Limb (tissue), 2 donors: ENCODE measurements around the gene ADH6.
"Not testable (repeated sequence)": the region's sequence is repeated elsewhere in the genome, so short reads cannot be mapped to it uniquely, and the experiment has no call there.

ENCODE experiments used
- DNase-seq, 2 donors: peaks; one replicate each; pipeline ENCODE4 v3.0.0-alpha.2; 2016; ENCODE audit errors: extremely low spot score in 2 of 2

ADH6 gene

DNA sequence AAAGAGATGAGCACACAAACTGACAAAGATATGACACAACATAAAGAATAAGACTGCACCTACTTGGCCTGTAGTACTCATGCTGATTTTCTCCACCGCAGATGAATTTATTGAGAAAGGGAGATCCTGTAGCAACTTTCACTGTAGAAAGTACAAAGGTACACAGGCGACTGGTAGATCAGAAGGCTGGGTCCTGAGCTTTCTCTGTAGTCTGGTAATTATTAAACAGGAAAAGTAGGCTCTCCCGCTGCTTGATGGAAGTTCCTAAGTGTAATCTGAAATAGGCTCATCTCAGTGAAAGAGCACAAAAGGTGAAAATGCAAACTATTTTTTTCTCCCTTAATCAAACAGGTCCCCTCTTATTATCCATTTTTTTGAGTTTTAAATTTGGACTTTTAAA lies at the start of gene ADH6:
ADH6 (minus strand) TSS at position 175 of the 400 bp plus-strand sequence; CDS start at position 81, 94 bp downstream.
- DNase-seq: no peak

DNA sequence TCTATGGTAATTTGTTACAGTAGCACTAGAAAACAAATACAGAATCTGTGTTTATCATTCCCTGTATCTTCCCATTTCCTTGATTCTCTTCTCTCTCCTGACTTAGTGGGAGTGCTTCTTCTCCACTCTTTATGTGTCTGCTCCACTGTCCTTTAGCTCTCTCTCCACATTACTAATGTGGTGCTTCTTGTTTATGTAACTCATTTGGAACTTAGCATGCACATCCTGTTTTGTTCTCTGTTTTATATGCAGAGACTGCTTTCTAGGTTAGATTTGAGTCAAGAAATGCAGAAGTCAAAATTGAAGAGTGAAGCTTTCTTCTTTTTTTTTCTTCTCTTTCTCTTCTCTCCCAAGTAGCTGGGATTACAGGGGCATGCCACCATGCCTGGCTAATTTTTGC lies 45.9 kb upstream of the ADH6 start:
- no peak for DNase-seq

DNA sequence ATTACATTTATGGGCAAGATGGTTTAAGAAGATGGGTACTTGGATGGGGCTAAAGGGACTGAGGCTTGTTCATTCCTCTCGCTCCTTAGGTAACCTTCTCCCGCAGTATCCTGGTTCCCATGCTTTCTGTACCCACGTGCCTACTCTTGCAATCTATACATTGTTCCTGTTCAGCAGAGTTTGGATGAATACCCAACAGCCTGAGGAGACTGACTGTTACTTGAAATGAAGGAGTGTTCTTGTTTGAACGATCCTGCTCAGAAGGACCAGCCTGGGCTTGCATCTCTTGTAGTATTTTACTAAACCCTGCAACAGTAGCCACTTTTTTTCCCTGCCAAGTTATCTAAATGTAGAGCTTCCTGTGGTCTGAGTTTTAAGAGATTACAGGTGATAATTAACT lies 33.7 kb upstream of the ADH6 start:
- DNase-seq: no peak

DNA sequence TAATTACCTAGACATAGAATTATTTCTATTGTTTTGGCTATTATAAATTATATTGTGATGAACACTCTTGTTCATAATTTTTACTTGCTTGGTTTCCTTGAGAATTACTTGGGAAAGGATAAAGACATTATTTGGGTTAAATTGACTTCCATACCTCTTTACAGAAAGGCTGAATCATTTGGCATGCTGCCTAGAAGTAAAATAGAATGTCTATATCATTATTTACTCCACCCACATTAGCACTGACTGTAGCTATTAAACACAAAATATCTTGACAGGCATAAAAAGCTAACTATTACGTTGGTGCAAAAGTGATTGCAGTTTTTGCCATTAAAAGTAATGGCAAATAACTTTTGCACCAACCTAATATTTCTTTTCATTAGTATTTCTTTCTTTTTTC lies 29.7 kb upstream of the ADH6 start:
- no peak for DNase-seq

DNA sequence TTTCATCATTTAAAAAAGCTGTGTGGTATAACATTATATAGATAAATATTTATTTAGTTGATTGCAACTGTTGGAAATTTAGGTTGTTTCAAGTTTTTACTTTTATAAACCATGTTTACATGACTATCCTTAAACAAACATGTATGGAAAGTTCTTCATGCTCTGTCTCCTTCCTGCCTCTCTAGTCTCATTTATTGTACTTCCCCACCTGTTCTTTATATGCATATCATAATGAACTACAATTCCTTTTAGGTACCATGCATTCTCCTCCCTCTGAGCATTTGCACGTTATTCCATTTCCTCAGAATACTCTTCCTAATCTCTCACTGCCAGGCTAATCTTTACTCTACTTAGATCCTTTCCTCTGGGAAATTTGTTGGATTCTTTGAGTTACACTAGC lies 16.9 kb upstream of the ADH6 start:
- DNase-seq: no peak

DNA sequence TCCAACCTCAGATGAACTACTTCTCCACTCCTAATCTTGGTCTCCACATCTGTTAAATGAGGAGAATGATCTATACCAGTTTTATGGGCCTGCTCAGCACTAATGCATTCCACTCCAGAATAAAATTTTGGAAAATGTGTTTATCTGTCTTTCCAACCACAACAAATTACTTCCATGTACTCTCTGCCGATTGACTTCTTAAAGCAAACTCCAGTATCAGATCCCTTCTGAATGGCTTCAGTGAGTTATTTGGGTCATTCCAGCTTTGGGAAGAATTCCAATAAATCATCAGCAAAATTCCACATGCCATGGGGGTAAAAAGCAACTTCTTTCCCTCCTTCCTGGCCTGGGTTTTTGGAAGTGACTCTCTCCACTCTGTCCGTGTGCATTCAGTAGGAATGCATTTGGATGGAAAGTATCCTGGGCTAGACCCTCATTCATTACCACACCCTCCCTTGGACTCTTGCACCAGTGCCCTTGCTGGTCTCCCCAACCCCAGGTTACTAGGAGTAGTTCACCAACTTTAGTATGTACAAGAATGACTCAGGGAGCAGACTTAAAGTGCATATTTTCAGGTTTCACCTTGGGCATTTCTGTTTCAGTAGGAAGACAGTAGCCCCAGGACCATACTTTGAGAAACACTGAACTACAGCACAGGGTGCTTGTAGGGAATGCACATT lies 15.4 kb upstream of the ADH6 start:
- no peak for DNase-seq

DNA sequence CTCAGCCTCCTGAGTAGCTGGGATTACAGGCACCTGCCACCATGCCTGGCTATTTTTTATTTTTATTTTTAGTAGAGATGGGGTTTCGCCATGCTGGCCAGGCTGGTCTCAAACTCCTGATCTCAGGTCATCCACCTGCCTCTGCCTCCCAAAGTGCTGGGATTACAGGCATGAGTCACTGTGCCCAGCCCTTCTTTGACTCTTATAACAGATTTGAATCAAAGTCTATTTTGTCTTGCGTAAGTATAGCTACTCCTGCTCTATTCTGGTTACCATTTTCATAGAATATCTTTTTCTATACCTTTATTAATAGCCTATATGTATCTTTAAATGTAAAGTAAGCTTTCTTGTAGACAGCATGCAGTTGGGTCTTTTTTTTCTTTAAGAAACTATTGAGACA lies 14.4 kb upstream of the ADH6 start:
- not testable (repeated sequence) for DNase-seq

DNA sequence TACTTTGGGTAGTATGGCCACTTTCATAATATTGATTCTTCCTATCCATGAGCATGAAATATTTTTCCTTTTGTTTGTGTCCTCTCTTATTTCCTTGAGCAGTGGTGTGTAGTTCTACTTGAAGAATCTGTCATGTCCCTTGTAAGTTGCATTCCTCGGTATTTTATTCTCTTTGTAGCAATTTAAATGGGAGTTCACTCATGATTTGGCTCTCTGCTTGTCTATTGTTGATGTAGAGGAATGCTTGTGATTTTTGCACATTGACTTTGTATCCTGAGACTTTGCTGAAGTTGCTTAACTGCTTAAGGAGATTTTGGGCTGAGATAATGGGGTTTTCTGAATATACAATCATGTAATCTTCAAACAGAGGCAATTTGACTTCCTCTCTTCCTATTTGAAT lies 9.7 kb upstream of the ADH6 start:
- not testable (repeated sequence) for DNase-seq

DNA sequence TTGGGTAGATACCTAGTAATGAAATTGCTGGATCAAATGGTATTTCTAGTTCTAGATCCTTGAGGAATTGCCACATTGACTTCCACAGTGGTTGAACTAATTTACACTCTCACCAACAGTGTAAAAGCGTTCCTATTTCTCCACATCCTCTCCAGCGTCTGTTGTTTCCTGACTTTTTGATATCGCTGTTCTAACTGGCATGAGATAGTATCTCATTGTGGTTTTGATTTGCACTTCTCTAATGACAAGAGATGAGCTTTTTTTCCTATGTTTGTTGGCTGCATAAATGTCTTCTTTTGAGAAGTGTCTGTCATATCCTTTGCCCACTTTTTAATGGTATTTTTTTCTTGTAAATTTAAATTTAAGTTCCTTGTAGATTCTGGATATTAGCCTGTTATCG lies 8.6 kb upstream of the ADH6 start:
- DNase-seq: not testable (repeated sequence)

DNA sequence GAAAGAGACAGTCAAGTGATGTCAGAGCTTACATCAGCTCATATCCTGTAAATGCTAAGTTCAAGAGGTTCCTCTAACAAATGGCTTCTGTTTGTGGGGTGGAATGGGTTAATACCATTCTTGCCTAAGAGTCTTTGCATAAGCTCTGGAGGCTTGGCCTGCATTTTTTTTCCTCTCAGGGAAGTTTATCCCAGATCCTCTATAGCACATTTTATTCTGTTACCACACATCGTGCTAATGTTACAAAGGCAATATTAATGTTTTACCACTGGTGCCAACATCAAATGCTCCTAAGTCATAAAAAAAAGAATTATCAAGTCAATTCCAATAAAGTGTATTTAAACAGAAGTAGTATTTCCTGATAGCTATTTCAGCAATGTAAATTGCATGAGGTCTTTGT lies 2.9 kb upstream of the ADH6 start:
- DNase-seq: no peak

DNA sequence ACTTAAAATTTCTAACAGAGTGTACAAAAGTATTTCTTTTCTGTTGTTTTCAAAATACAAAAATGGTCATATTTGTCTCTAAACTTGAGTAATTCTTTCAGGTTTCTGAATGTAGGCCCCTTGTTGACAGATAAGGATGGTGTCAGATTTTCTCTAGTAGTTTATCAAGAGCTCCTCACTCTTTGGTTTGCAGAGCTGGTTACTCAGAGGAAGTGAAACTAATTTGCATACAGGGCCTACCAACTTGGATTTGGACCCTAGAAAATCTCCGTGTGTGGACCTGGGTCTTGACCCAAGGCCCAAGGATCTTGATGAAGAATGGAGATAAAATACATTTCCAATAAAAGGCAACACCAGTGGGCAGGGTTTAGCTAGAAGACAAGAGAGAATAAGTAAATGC lies 433 bp upstream of the ADH6 start:
- no peak for DNase-seq

DNA sequence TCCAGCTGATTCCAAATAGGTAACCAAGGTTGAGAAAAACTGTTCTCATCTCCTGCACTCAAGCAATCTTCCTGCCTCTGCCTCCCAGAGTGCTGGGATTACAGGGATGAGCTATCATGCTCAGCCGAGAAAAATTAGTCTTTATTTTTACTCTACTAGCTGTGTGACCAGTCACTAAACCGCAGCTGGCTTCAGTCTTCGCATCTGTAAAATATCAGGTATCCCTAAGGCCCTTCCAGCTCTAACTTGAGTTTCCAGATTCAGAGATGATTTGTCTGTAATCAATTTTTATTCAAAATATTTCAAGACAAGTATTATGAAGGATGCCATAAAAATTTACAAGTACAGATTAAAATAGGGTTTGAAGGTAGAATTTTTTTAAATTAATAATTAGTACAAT lies 3.5 kb downstream of the ADH6 start:
- DNase-seq: peak in 1 of 2 donors; percentile 8

DNA sequence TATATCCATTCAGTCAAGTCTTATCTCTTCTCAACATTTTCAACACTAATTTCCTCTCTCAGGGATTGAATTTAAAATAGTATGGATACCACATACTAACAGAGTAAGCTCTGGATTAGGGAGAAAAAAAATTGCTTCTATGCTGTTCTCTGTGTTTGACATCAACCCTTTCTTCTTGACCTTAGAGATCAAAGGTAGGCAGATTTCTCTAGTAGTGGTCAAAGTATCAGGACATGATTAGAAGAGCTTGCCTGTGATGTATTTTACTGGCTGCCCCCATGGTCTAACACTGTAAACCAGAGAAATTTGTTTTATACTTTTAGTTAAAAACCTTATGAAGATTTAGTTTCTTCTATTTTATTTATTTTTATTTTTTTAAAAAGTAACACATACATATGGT lies 8.3 kb downstream of the ADH6 start:
- no peak for DNase-seq

DNA sequence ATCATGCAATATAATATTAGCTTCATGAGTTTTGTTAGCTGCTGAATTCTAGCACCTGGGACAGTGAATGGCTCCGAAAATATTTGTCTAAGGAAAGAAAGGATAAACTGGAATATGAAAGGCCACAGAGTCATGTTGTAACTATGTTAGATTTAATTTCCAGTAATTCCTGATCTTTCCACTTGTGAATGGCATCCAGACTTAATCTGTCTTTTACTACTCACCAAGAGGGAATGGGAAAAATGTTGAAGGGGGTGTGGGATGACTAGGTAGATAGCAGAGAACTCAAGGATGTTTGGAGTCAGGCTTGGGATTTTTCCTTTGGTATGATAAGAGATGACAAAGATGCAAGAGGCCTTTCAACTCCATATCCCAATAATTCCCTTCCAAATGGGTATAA lies 9.4 kb downstream of the ADH6 start:
- DNase-seq: no peak

DNA sequence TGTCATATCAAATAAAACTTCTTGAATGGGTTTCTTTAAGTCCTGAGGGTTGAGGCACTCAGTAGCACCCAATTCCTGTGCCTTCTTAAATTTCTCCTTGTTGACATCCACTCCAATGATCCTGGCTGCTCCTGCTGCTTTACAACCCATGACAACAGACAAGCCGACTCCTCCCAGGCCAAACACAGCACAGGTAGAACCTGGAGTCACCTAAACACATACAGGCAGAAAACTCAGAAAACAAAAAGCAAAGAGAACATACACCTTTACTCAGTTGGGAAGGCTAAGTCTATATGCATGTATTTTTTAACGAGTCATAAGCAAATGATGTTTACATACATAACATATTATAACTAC lies 10.3 kb downstream of the ADH6 start:
- DNase-seq: no peak

DNA sequence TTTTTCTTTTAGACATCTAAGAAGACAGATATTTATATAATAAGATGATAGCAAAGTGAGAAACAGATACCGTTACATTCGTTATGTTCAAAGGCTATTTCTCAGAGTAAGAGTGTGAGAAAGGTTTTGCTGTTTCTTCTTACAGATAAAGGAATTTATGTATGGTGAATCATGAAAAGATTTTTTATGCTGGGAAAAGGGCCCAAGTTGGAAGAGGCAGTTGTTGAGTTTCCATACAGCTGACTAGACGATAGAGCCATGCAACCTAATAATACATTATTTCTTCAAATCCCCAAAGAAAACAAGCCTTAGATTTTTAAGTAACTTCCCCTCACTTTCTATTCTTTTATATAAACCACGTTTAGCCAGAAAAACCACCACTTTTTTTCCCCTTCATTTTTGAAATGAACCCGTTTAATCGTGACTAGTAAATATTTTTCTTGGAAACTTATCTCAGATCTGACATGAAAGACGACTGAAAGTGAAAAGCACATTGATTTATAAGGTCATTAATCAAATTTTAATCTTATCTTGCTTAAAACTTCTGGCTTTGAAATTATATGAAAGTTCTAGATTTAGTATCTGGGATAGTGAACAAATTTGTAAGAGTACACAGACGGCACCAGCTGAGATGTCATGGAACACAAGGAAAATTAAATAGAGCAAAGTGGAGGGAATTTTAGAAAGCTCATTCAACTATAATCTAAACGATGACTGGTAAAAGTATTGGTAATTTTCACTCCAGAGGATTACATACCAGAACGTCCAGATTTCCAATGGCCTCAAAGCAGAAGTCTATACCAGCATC lies 10.9 kb downstream of the ADH6 start:
- no peak for DNase-seq

DNA sequence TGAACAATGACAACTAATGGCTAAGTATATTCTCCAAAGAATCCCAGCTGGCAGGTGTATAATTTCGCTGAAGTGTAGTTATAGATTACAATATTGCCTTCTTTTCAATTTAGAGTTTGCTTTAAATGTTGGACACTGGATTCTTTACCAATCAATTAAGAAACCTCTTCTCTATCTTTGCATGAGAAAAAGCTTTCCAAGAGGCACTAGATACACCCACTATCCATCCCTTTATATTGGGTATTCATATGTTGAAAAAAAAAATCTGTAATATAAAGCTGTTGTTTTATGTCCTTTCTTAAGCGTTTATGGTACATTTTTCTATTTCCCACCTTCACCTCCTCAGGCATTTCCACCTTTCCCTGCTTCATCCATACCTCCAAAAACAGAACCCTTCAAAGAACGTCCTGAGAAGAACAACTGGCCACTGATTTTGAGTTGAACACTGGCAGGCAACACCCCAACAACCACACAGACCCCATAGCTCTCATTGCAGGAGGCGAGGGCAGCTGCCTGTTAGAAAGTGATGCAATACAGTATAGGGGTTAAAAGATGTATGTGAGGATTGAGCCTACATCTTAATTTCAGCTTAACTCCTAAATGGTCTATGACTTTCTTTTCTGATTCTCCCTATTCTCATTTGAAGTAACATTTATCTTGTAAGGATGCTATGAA lies 11.8 kb downstream of the ADH6 start:
- DNase-seq: no peak

DNA sequence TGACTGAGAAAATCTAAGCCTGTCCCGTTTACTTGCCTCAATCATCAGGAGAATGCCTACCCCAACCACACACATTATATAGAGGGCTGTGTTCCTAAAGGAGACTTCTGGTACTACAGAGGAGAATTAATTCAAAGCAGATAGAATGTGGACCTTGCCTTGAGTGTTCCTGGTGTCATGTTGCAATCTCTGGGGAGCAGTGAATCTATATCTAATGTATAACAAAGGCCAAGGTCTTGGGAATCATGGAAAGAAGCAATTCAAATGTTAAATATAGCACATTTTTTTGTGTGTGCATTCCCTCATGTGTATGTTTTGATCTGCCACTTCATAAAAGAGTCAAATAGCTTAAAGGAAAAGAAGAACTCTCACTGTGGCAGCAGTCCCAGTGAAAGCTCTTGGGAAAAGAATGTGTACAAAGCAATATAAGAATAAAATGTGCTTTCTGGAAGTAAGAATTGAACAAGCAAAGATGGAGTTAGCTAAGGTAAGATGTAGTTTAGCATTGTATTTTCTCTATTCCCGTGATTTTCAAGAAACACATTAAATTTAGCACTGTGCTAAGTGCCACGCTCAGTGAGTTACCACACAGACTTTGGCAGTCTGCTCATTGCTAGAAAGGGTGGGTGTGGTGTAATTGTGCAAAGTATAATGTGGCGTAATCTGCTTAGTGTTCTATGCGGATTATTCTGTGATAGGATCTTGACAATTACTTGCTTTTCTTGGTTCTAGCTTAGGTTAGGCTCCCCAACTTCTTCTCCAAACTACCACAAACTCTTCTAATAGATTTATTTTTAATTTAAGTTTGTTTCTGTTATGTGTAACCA lies 13.7 kb downstream of the ADH6 start:
- DNase-seq: peak in 1 of 2 donors; percentile 71

DNA sequence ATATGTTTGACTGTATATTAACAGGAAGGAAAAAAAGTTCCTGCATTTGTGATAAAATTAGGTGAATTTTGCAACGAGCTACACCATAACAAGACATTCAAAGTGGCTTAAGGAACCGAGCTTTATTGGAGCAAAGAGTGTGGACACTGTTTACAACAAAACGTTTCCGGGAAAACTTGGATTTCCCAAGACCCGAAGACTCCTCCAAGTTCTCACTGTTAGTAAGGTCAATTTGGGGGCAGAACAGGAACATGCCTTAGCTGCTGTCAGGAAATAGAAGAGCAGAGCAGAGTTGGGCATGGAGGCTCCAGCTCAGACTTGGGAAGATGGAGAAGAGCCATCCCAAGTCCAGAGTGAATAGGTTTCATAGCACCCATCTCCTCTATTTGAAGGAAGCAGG lies 16.5 kb downstream of the ADH6 start:
- DNase-seq: no peak

DNA sequence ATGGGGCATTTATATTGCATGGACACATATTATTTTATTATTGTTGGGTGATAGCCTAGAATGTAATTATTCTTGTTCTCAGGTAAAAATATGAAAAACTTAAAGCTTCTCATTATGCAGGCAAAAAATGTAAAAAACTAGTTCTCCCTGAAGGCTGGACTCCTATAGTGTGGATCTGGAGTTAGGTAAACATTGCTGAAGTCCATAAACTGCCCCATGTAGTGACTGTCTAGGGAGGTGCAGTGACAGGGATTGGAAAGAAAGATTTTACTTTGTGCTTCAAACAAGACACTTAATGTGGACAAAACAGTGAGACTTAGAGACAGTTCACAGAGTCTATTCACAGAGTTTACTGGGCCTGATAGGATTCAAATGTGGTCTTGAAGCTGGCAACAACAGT lies 17.0 kb downstream of the ADH6 start:
- no peak for DNase-seq

DNA sequence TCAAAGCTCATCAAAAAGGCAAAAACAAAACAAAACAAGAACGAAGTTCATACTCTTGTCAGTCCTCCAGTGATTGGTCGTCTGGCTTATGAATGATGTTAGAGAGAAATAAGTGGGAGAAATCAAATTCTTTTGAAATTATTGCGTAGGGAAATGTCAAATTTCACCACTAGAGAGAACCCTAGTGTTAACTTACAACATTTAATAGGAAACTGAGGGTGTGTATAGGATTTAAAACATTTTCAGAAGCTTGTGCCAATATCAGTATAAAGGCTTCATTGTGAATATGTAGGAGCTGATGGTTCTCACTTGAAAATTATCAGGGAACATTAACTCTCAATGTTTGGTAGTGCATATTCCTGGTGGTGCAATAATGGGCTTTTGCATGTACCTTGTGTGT lies 17.4 kb downstream of the ADH6 start:
- DNase-seq: peak in 1 of 2 donors; percentile 55

DNA sequence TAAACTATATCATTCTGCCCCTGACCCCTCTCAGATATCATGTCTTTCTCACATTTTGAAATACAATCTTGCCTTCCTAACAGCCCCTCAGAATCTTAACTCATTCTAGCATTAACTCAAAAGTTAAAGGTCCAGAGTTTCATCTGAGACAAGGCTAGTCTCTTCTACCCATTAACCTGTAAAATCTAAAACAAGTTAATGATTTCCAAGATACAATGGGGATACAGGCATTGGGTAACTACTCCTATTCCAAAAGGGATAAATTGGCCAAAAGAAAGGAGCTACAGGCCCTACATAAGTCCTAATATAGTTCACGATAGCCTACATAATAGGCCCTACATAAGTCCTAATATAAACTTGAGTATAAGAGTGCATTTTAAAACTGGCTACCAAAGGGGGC lies 18.9 kb downstream of the ADH6 start:
- DNase-seq: no peak
